HepG2 (cell line): Measurements from ENCODE around the gene COQ7. TPM values are rescaled to one million over a fixed set of nuclear protein-coding genes. Genes with fewer than 3 reads are reported as not detected.
A peak's percentile ranks its signal among the peaks of the same experiment; 100 is the strongest.

ENCODE experiments used
- ATF1 ChIP-seq: IDR thresholded peaks from 2 replicates; pipeline ENCODE4 v1.6.1; 2016; ENCODE audit warnings: mild to moderate bottlenecking, control low read depth
- BRCA1 ChIP-seq: sonication (generic); formaldehyde crosslinking; IDR thresholded peaks from 2 replicates; pipeline ENCODE4 v1.4.0; 2020; ENCODE audit warnings: missing genetic modification reagents
- GLMP ChIP-seq: sonication (generic); formaldehyde crosslinking; IDR thresholded peaks from 2 replicates; pipeline ENCODE4 v1.9.0; 2021; ENCODE audit warnings: missing genetic modification reagents, mild to moderate bottlenecking, borderline replicate concordance
- HNF4G ChIP-seq, 2 experiments: sonication (generic) in 1 of 2; formaldehyde crosslinking in 1 of 2; IDR thresholded peaks; 2 replicates each; pipeline versions ENCODE4 v1.4.0 to v1.6.1; 2011 to 2020; ENCODE audit warnings: borderline replicate concordance in 2 of 2, low read depth in 2 of 2, mild to moderate bottlenecking in 2 of 2, low read length in 1 of 2, missing genetic modification reagents in 1 of 2, moderate library complexity in 1 of 2
- HNRNPL ChIP-seq: fragments of 200-400 bp; formaldehyde crosslinking; IDR thresholded peaks from 2 replicates; pipeline ENCODE4 v1.6.1; 2017; ENCODE audit warnings: mild to moderate bottlenecking, low read depth, low read length
- KMT2A ChIP-seq: sonication (generic); formaldehyde crosslinking; IDR thresholded peaks from 2 replicates; pipeline ENCODE4 v1.4.0; 2020; ENCODE audit warnings: missing genetic modification reagents
- NFAT5 ChIP-seq: sonication (generic); formaldehyde crosslinking; IDR thresholded peaks from 2 replicates; pipeline ENCODE4 v1.4.0; 2020; ENCODE audit warnings: missing genetic modification reagents
- RAD21 ChIP-seq: fragments of 450-650 bp; formaldehyde crosslinking; IDR thresholded peaks from 2 replicates; pipeline ENCODE4 v1.5.0; 2020; ENCODE audit warnings: mild to moderate bottlenecking
- THYN1 ChIP-seq: sonication (generic); formaldehyde crosslinking; IDR thresholded peaks from 2 replicates; pipeline ENCODE4 v1.8.1; 2023; ENCODE audit warnings: low read depth, mild to moderate bottlenecking, moderate library complexity, missing genetic modification reagents, borderline replicate concordance
- TRIM22 ChIP-seq: fragments of 450-650 bp; IDR thresholded peaks from 2 replicates; pipeline ENCODE4 v1.6.1; 2017
- ZBTB26 ChIP-seq: IDR thresholded peaks from 2 replicates; pipeline ENCODE4 v1.6.1; 2016; ENCODE audit warnings: missing compliant biosample characterization, missing genetic modification reagents, borderline replicate concordance
- ZNF235 ChIP-seq: sonication (generic); formaldehyde crosslinking; IDR thresholded peaks from 2 replicates; pipeline ENCODE4 v1.8.1; 2023; ENCODE audit warnings: mild to moderate bottlenecking, missing genetic modification reagents, borderline replicate concordance
- ZNF280B ChIP-seq: sonication (generic); formaldehyde crosslinking; IDR thresholded peaks from 2 replicates; pipeline ENCODE4 v1.5.0; 2020; ENCODE audit warnings: missing genetic modification reagents, mild to moderate bottlenecking, borderline replicate concordance
- ZNF432 ChIP-seq: sonication (generic); formaldehyde crosslinking; IDR thresholded peaks from 2 replicates; pipeline ENCODE4 v1.5.0; 2020; ENCODE audit warnings: missing genetic modification reagents, mild to moderate bottlenecking, borderline replicate concordance
- ZNF598 ChIP-seq: sonication (generic); formaldehyde crosslinking; IDR thresholded peaks from 2 replicates; pipeline ENCODE4 v1.5.1; 2020; ENCODE audit warnings: mild to moderate bottlenecking, missing genetic modification reagents, borderline replicate concordance
- ZNF619 ChIP-seq: sonication (generic); formaldehyde crosslinking; IDR thresholded peaks from 2 replicates; pipeline ENCODE4 v1.4.0; 2020; ENCODE audit warnings: mild to moderate bottlenecking, missing genetic modification reagents
- polyA plus RNA-seq, 8 experiments: library from polyadenylated mRNA; depleted of rRNA in 3 of 8; stranded (reverse) in 7 of 8; unstranded in 1 of 8; fragments of >200 nt; fragmentation: Illumina TruSeq in 4 of 8; extraction: Trizol in 4 of 8; gene quantifications; 2 replicates each; pipeline versions ENCODE4 v1.2.1 to v1.2.3, GENCODE V29; 2011 to 2016; ENCODE audit warnings: low read depth in 4 of 8, missing spikeins in 1 of 8, mixed read lengths in 1 of 8; ENCODE audit not compliant: insufficient read depth in 1 of 8
- total RNA-seq, 5 experiments: library from RNA; depleted of rRNA; stranded (reverse); fragments of >200 nt; fragmentation: Illumina TruSeq; extraction: Trizol; gene quantifications; 2 replicates each; pipeline ENCODE4 v1.2.3, GENCODE V29; 2016; ENCODE audit warnings: low read depth in 1 of 5

COQ7 gene
- total and polyA plus RNA-seq, 2 of the 13 experiments (the other 11 are each of a cell fraction or from before 2014, with no cell fraction given): 20.1 to 45.7 TPM

GRCh38 chr16:19086322-19087199, 19.1 kb downstream of the COQ7 start (continued):
- TF ChIP-seq ZNF235 (CRISPR knock-in tag) (peak; percentile 94; the same call in 1 of the 2 replicates), ZNF598 (CRISPR knock-in tag) (peak; percentile 60; the same call in 1 of the 2 replicates), HNF4G (IDR thresholded peaks at IDR 0.05; ENCODE audit: borderline replicate concordance, low read depth, low read length) (no peak), HNF4G (CRISPR knock-in tag; IDR thresholded peaks at IDR 0.05; ENCODE audit: borderline replicate concordance, low read depth) (peak; percentile 79; the same call in 1 of the 2 replicates), ZBTB26 (CRISPR knock-in tag) (0 out of 2 replicates have a peak, but pooled peaks have one; percentile 35), TRIM22 (no peak), ATF1 (CRISPR knock-in tag) (no peak), RAD21 (CRISPR knock-in tag) (peak; percentile 100), ZNF432 (CRISPR knock-in tag) (no peak; the same call in 1 of the 2 replicates), BRCA1 (peak; percentile 95), GLMP (no peak), ZNF280B (CRISPR knock-in tag) (peak; percentile 96), KMT2A (peak; percentile 78; the same call in 1 of the 2 replicates), ZNF619 (peak; percentile 91; the same call in 1 of the 2 replicates), THYN1 (CRISPR knock-in tag) (no peak), NFAT5 (CRISPR knock-in tag) (no peak), HNRNPL (0 out of 2 replicates have a peak, but pooled peaks have one; percentile 60)
